ENCODE results near the gene UBE2G2. TPM values are rescaled to one million over a fixed set of nuclear protein-coding genes. Genes with fewer than 3 reads are reported as not detected.
A peak's percentile ranks its signal among the peaks of the same experiment; 100 is the strongest.

The UBE2G2 gene
- total RNA-seq, 1 experiment from 2014 or later, result 121 TPM

DNA sequence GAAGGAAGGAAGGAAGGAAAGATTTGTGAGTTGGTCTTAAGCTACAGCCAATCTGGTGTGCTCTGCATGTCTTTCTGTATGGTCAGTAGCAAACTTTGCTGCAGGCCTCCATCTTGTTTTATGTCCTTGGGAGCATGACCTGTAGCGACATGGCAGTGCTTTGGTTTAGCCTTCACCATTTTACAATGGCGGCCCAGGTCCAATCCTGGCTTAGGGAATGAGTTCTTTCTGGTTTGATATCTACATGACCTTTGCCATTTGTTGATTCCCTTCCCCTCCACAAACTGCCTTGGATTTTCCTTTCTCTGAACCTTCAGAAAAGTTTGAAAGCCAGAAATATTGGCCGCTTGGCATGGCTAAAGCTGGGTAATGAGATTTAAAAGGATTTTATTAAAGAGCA, 59.7 kb downstream of the UBE2G2 start:
- TF ChIP-seq CTCF (conservative IDR thresholded peaks at IDR 0.05), result no peak
- H3K4me3 Mint-ChIP-seq, result no peak overlapping the region
- Histone ChIP-seq H3K56ac (ENCODE audit: insufficient read length, low read depth, low read length) (no peak overlapping the region), H3K79me1 (ENCODE audit: insufficient read depth, low read depth, low read length, poor library complexity, severe bottlenecking) (no peaks in the 10 kb centered on the region), H4K8ac (replicated peaks; ENCODE audit: insufficient read length, low read depth, low read length) (no peak overlapping the region), H2AFZ (ENCODE audit: low read length) (no peak overlapping the region), H4K5ac (ENCODE audit: insufficient read length, low read depth, low read length) (no peak overlapping the region), H2BK5ac (ENCODE audit: insufficient read length, low read length) (no peak overlapping the region), H3K14ac (ENCODE audit: insufficient read depth, low read length) (no peak overlapping the region), H2AK5ac (ENCODE audit: insufficient read length, low read length) (no peak overlapping the region), H2BK15ac (ENCODE audit: low read depth, low read length) (no peak overlapping the region), H3K4me1 (ENCODE audit: insufficient read depth, low read length) (no peaks in the 10 kb centered on the region), H3K9ac (ENCODE audit: extremely low read depth, insufficient read length, low read length) (no peak overlapping the region), H2BK120ac (ENCODE audit: low read depth, low read length, poor library complexity, severe bottlenecking) (no peak overlapping the region), H3T11ph (ENCODE audit: low read length) (no peak overlapping the region), H2BK12ac (ENCODE audit: insufficient read length, low read depth, low read length) (no peak overlapping the region), H3K18ac (ENCODE audit: insufficient read length, low read depth, low read length) (no peak overlapping the region), H3K4me2 (ENCODE audit: insufficient read depth, insufficient read length, low read length) (no peak overlapping the region), H3K9me3 (ENCODE audit: control insufficient read depth, low read depth, low read length) (peaks cover 8% of the 10 kb centered on the region), H4K91ac (ENCODE audit: insufficient read length, low read depth, low read length) (no peak overlapping the region), H3K27ac (ENCODE audit: insufficient read length, low read depth, low read length) (no peak overlapping the region), H3K23ac (ENCODE audit: insufficient read length, low read depth, low read length) (no peak overlapping the region), H3K27me3 (ENCODE audit: insufficient read depth, low read length) (no peaks in the 10 kb centered on the region), H3K23me2 (ENCODE audit: insufficient read length, low read depth, low read length, poor library complexity, severe bottlenecking) (no peaks in the 10 kb centered on the region), H4K20me1 (ENCODE audit: control insufficient read depth, insufficient read depth, insufficient read length) (no peaks in the 10 kb centered on the region), H3K79me2 (ENCODE audit: insufficient read depth, low read length) (no peaks in the 10 kb centered on the region), H2BK20ac (ENCODE audit: low read depth, low read length, poor library complexity, severe bottlenecking) (no peak overlapping the region), H3K4ac (ENCODE audit: low read depth, low read length) (no peak overlapping the region)
- no peak overlapping the region for H3K27ac Mint-ChIP-seq
- H3K9me3 Mint-ChIP-seq, result peaks cover 8 to 25% of the 10 kb centered on the region in 2 experiments
- H3K4me1 Mint-ChIP-seq, result peaks cover 32 to 36% of the 10 kb centered on the region in 2 experiments
- peaks cover 6% of the 10 kb centered on the region for H3K27me3 Mint-ChIP-seq (ENCODE audit: low read depth)
- peaks cover 4 to 9% (median 6%) of the 10 kb centered on the region in 3 experiments; a peak in 6 of 7 replicates for H3K36me3 Mint-ChIP-seq (ENCODE audit: insufficient read depth in 1 of 3, low read depth in 3 of 3)
- WGBS (ENCODE audit: extremely low coverage, insufficient read length, low lambda C conversion rate), result no CpG with 5 or more reads among the region's 3 CpGs
- DNase-seq, result peak; percentile 1

Measured in H9 (cell line).